ENCODE results near the gene PRR35.

Gene PRR35

GRCh38 chr16:528111-529011 is 31.8 kb upstream of the PRR35 start:
- DNase-seq: peak; percentile 65

GRCh38 chr16:529012-529575 is 31.1 kb upstream of the PRR35 start:
- no peak for DNase-seq

- DNase-seq: no peak
Observed at GRCh38 chr16:530111-530817, 29.9 kb upstream of the PRR35 start.

- DNase-seq: no peak
Observed at GRCh38 chr16:531494-532125, 28.6 kb upstream of the PRR35 start.

- no peak for DNase-seq
Observed at GRCh38 chr16:533391-534123, 26.6 kb upstream of the PRR35 start.

- no peak for DNase-seq
Observed at GRCh38 chr16:534135-534534, 26.1 kb upstream of the PRR35 start.

GRCh38 chr16:534856-535445 is 25.2 kb upstream of the PRR35 start:
- DNase-seq: no peak

- no peak for DNase-seq
Observed at GRCh38 chr16:535446-536405, 24.5 kb upstream of the PRR35 start.

GRCh38 chr16:536746-537145 is 23.4 kb upstream of the PRR35 start:
- DNase-seq: no peak

- DNase-seq: no peak
Observed at GRCh38 chr16:537415-538335, 22.5 kb upstream of the PRR35 start.

- DNase-seq: no peak
Observed at GRCh38 chr16:539901-540530, 20.2 kb upstream of the PRR35 start.

- DNase-seq: no peak
Observed at GRCh38 chr16:540645-541340, 19.4 kb upstream of the PRR35 start.

GRCh38 chr16:543301-544164 is 16.7 kb upstream of the PRR35 start:
- DNase-seq: no peak

GRCh38 chr16:544517-544916 is 15.7 kb upstream of the PRR35 start:
- no peak for DNase-seq

GRCh38 chr16:546909-547770 is 13.1 kb upstream of the PRR35 start:
- DNase-seq: no peak

GRCh38 chr16:548586-548985 is 11.6 kb upstream of the PRR35 start:
- no peak for DNase-seq

Measured in NCI-H146 (cell line).